ENCODE data around the gene FAU. TPM values are rescaled to one million over a fixed set of nuclear protein-coding genes. Genes with fewer than 3 reads are reported as not detected.

FAU gene
- polyA plus RNA-seq, 1 of the 3 experiments (the other 2 are of a cell fraction): 1,210 TPM

GRCh38 chr11:65095974-65096806, 25.7 kb downstream of the FAU start, which contains the start of gene VPS51 (continued):
- TF ChIP-seq PBX3 (IDR thresholded peaks at IDR 0.05) (peak; percentile 53), FOXM1 (IDR thresholded peaks at IDR 0.05; ENCODE audit: low read depth) (no peak), ZBTB33 (IDR thresholded peaks at IDR 0.05; ENCODE audit: borderline replicate concordance, low read depth) (0 out of 2 replicates have a peak, but pooled peaks have one; percentile 51), NRF1 (IDR thresholded peaks at IDR 0.05; ENCODE audit: low read depth, low read length) (0 out of 2 replicates have a peak, but pooled peaks have one; percentile 13), CTCF (IDR thresholded peaks at IDR 0.05) (no peak), GABPA (IDR thresholded peaks at IDR 0.05; ENCODE audit: low read depth) (peak; percentile 94), RXRA (IDR thresholded peaks at IDR 0.05; ENCODE audit: borderline replicate concordance, low read depth) (no peak), RFX5 (IDR thresholded peaks at IDR 0.05; ENCODE audit: low read length) (no peak), SMC3 (IDR thresholded peaks at IDR 0.05; ENCODE audit: low read depth, low read length) (no peak)

GRCh38 chr11:65095427-65095826, 26.5 kb downstream of the FAU start:
- no peaks in the 10 kb centered on the region for H3K36me3 ChIP-seq (replicated peaks in 1 of 2; ENCODE audit: control insufficient read depth in 1 of 2, insufficient read depth in 2 of 2, low read length in 1 of 2)
- peaks cover 23% of the 10 kb centered on the region for H3F3A ChIP-seq (replicated peaks; ENCODE audit: insufficient read depth)
- no peak for TF ChIP-seq JUND (IDR thresholded peaks at IDR 0.05)
- no peaks in the 10 kb centered on the region for H3K9me3 ChIP-seq
- no peaks in the 10 kb centered on the region for H3K9me2 ChIP-seq
- ChIA-PET POLR2A (interaction anchor here (1.0 to 1.6 kb wide), 3 partner anchors 14 to 27 kb away, joined by 4 to 10 read pairs (median 7); partner anchors contain the start of genes FAU and MRPL49), CTCF (interaction anchor here (1.0 to 12.6 kb wide), 3 partner anchors 17 to 248 kb away, joined by 3 to 150 read pairs (median 3); partner anchors contain the start of gene TM7SF2)
- WGBS (ENCODE audit: low lambda C conversion rate): 91% methylated on average over 22 of the region's 22 CpGs
- no peak for DNase-seq
- H2AFZ ChIP-seq (ENCODE audit: low read depth): peak overlapping the region; percentile 98; the same call in 1 of the 2 replicates
- H3K4me3 ChIP-seq (ENCODE audit: low read depth in 2 of 2, low read length in 1 of 2): peak overlapping the region; percentile 57 to 77; a peak in 1 of 4 replicates
- H3K4me2 ChIP-seq: peak overlapping the region; percentile 88; the same call in 1 of the 2 replicates
- H3K4me1 ChIP-seq (ENCODE audit: control insufficient read depth in 1 of 2, insufficient read depth in 2 of 2, low read depth in 1 of 2, low read length in 1 of 2): peaks cover 0 to 10% of the 10 kb centered on the region in 2 experiments; a peak in 1 of 4 replicates
- H3K27me3 ChIP-seq (ENCODE audit: insufficient read depth): no peaks in the 10 kb centered on the region
- no peaks in the 10 kb centered on the region for H4K20me1 ChIP-seq (ENCODE audit: insufficient read depth)
- peak overlapping the region; percentile 86; the same call in 1 of the 2 replicates for H3K9ac ChIP-seq
- peak overlapping the region in 1 of 2 experiments; percentile 71; a peak in 1 of 4 replicates for H3K27ac ChIP-seq (ENCODE audit: low read depth in 2 of 2, low read length in 1 of 2)
- peaks cover 38% of the 10 kb centered on the region for H3K79me2 ChIP-seq (ENCODE audit: insufficient read depth)

Measured in SK-N-SH (cell line).